ENCODE data around the gene CASQ2.

GRCh38 chr1:115782571-115783281 lies 14.2 kb upstream of the CASQ2 start:
- TF ChIP-seq CTCF (IDR thresholded peaks at IDR 0.05; ENCODE audit: low read length) (no peak), EZH2 (optimal IDR thresholded peaks at IDR 0.05; ENCODE audit: low read depth, low read length) (no peak)

Data from MM.1S (cell line).